ENCODE data around the gene ZNF512B. TPM values are rescaled to one million over a fixed set of nuclear protein-coding genes. Genes with fewer than 3 reads are reported as not detected.
"Not testable (repeated sequence)": the region's sequence is repeated elsewhere in the genome, so short reads cannot be mapped to it uniquely, and the experiment has no call there.

ZNF512B gene
- total RNA-seq, 4 donors from 2014 or later, result 5.7 to 10.9 (median 8.8) TPM

DNA sequence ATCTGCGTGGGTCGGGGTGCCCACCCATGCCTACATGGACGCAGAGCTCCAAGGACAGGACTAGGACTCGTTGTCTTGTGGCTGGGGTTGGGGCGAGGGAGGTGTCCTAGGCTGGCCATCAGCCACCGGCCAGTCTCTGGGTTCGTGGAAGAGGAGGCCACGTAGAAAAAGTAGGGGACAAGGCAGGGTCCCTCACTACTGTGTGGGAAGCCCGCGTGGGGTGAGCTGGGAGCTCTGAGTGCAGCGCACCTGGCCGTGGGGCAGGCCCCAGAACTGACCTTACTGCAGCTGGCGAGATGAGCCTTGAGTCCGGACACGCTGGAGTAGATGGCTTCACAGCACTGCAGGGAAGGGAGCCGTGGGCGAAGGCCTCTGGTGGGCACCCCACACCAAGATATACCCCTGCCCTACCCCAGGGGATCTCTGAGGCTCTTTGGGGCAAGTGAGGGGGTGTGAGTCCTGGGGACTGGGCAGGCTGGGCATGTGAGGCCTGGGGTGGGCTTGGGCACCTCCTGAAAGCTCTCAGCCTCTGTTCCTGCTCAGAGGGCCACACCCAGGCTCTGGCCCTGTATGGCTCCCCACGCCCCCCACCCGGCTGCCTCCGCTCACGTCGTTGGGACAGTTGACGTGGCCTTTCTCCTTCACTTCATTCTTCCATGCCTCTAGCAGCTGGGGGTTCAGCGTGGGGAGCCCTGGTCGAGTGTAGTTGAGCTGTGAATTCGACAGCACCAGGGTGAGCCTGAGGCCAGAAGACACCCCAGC, 7.9 kb downstream of the ZNF512B start:
- peaks cover 0 to 12% of the 10 kb centered on the region in 2 donors for H3K4me1 ChIP-seq
- TF ChIP-seq, protein P1, sequence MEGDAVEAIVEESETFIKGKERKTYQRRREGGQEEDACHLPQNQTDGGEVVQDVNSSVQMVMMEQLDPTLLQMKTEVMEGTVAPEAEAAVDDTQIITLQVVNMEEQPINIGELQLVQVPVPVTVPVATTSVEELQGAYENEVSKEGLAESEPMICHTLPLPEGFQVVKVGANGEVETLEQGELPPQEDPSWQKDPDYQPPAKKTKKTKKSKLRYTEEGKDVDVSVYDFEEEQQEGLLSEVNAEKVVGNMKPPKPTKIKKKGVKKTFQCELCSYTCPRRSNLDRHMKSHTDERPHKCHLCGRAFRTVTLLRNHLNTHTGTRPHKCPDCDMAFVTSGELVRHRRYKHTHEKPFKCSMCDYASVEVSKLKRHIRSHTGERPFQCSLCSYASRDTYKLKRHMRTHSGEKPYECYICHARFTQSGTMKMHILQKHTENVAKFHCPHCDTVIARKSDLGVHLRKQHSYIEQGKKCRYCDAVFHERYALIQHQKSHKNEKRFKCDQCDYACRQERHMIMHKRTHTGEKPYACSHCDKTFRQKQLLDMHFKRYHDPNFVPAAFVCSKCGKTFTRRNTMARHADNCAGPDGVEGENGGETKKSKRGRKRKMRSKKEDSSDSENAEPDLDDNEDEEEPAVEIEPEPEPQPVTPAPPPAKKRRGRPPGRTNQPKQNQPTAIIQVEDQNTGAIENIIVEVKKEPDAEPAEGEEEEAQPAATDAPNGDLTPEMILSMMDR (IDR thresholded peaks at IDR 0.05 in 4 of 5, conservative IDR thresholded peaks at IDR 0.05 in 1 of 5), result no peak
- TF ChIP-seq POLR2A (IDR thresholded peaks at IDR 0.05), result no peak
- no peaks in the 10 kb centered on the region for H3K9me3 ChIP-seq
- ATAC-seq (no peak), DNase-seq (no peak)
- H3K36me3 ChIP-seq, result peaks cover 0 to 49% of the 10 kb centered on the region in 2 donors
- H3K27me3 ChIP-seq, result no peaks in the 10 kb centered on the region
- in situ Hi-C loops (cut with MboI; ENCODE audit: low sequenced_read_pairs in 4 of 4), result no loop called here
- no peak overlapping the region for H3K4me3 ChIP-seq
- no peak overlapping the region for H3K27ac ChIP-seq
- intact Hi-C loops (cut with DNase I; ENCODE audit: low total_unique reads), result no loop called here

DNA sequence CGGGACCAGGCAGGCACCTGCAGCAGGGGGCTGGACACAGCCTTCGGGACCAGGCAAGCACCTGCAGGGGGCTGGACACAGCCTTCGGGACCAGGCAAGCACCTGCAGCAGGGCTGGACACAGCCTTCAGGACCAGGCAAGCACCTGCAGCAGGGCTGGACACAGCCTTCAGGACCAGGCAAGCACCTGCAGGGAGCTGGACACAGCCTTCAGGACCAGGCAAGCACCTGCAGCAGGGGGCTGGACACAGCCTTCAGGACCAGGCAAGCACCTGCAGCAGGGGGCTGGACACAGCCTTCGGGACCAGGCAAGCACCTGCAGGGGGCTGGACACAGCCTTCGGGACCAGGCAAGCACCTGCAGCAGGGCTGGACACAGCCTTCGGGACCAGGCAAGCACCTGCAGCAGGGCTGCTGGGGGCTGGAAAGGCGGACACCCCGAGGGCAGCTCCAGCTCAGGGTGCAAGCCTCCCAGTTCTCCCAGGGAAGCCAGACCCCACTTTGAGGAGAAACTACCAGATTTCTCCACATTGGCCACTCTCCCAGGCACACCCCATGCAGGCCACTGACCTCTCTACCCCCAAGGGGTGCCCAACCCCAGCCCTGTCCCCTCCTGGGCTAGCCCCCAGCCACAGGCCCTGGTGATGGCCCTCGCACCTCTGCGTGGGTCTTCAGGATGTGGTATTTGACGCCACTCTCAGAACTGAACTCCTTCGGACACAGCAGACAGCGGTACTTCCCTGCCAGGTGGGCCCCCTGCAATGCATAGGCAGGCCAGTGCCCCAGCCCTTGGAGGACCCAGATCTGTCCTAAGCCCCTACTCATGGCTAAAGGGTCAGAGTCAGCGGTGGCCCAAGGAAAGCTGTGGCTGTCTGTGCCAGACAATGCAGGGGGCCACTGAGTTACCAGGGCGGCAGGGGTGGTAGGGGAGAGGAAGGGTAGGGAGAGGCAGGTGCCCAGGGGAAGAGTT, 8.8 kb downstream of the ZNF512B start:
- in situ Hi-C loops (cut with MboI; ENCODE audit: low sequenced_read_pairs in 4 of 4); ATAC-seq; H3K9me3 ChIP-seq; DNase-seq; H3K27ac ChIP-seq; H3K4me3 ChIP-seq; intact Hi-C loops (cut with DNase I; ENCODE audit: low total_unique reads); H3K27me3 ChIP-seq: not testable (repeated sequence)
- H3K36me3 ChIP-seq, result peaks cover 0 to 41% of the 10 kb centered on the region in 2 donors
- H3K4me1 ChIP-seq, result peaks cover 0 to 15% of the 10 kb centered on the region in 2 donors

DNA sequence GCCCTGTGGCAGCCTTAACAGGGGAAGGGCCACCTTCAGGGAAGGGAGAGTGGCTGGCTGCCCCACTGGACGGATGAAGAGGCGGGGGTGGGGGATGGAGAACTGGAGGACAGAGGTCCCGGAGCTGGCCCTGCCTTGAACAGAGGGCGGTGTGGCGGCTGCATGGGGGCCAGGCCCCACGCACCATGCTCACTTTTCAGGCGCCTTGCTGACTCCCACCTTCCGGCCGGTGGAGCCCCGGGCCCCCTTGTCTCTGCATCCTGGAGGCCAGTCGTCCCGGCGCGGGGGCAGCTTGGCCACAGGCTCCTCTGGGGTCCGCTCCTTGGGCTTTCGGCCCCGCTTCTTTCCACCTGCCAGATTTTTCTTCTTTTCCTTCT, 10.0 kb downstream of the ZNF512B start:
- intact Hi-C loops (cut with DNase I; ENCODE audit: low total_unique reads), result loop anchor here (5.0 kb wide), 1 partner anchor 103 kb away; the partner anchor contains the start of gene TCEA2
- no peak overlapping the region for H3K27ac ChIP-seq
- peaks cover 0 to 41% of the 10 kb centered on the region in 2 donors for H3K36me3 ChIP-seq
- TF ChIP-seq POLR2A (IDR thresholded peaks at IDR 0.05), result no peak
- TF ChIP-seq, protein P1 (IDR thresholded peaks at IDR 0.05 in 4 of 5, conservative IDR thresholded peaks at IDR 0.05 in 1 of 5), result no peak
- peaks cover 5 to 22% of the 10 kb centered on the region in 2 donors for H3K4me1 ChIP-seq
- H3K27me3 ChIP-seq, result no peaks in the 10 kb centered on the region
- no peak for DNase-seq
- no peak for ATAC-seq
- in situ Hi-C loops (cut with MboI; ENCODE audit: low sequenced_read_pairs in 4 of 4), result no loop called here
- H3K9me3 ChIP-seq, result no peaks in the 10 kb centered on the region
- H3K4me3 ChIP-seq, result no peak overlapping the region

DNA sequence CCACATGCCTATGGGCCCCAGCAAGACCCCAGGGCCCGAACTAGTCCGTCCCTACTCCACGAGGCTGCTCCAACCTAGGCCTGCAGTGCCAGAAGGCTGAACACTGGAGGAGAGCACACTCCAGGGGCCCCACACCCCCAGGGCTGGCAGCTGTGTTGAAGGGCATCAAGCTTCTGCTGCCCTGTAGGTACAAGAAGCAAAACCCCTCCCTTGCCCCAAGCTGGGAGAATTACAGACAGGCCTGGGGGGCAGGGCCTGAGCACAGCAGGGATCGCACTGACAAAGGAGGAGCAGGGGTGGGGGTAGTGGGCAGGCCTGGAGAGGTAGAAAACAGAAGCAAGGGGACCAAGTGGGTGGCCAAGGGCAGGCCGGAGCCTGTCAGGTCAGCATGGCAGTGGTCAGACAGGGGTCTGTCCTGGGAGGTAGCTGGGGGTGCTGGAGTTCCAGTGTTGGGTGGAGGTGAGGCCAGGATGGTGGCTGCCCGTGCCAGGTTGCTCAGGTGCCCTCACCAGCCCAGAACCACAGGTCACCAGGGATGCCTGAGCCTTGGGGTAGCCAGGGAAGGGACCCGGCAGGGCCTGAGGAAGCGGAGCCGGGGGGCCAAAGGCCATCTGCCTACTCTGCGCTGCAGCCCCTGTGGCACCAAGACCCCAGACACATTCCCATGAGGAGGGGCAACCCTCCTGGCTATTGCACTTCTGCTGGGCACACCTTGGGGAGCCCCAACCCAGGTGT, 10.6 kb downstream of the ZNF512B start:
- no peak overlapping the region for H3K4me3 ChIP-seq
- TF ChIP-seq, protein P1 (IDR thresholded peaks at IDR 0.05 in 4 of 5, conservative IDR thresholded peaks at IDR 0.05 in 1 of 5), result no peak
- TF ChIP-seq POLR2A (IDR thresholded peaks at IDR 0.05), result no peak
- DNase-seq (no peak), ATAC-seq (no peak)
- H3K9me3 ChIP-seq, result no peaks in the 10 kb centered on the region
- in situ Hi-C loops (cut with MboI; ENCODE audit: low sequenced_read_pairs in 4 of 4) (no loop called here), intact Hi-C loops (cut with DNase I; ENCODE audit: low total_unique reads) (loop anchor here (5.0 kb wide), 1 partner anchor 103 kb away; the partner anchor contains the start of gene TCEA2)
- H3K27ac ChIP-seq, result no peak overlapping the region
- peaks cover 0 to 37% of the 10 kb centered on the region in 2 donors for H3K36me3 ChIP-seq
- H3K4me1 ChIP-seq, result peaks cover 11 to 28% of the 10 kb centered on the region in 2 donors
- H3K27me3 ChIP-seq, result no peaks in the 10 kb centered on the region
